Measurements from ENCODE around the gene GGTLC2.
"Not testable (repeated sequence)": the region's sequence is repeated elsewhere in the genome, so short reads cannot be mapped to it uniquely, and the experiment has no call there.

GGTLC2 gene

GRCh38 chr22:22642255-22642654 lies 2.2 kb upstream of the GGTLC2 start:
- not testable (repeated sequence) for DNase-seq

GRCh38 chr22:22645969-22646368 lies 1.6 kb downstream of the GGTLC2 start:
- not testable (repeated sequence) for DNase-seq

- DNase-seq = not testable (repeated sequence)
Observed at GRCh38 chr22:22647952-22648351, 3.5 kb downstream of the GGTLC2 start.

GRCh38 chr22:22648863-22649536 lies 4.6 kb downstream of the GGTLC2 start:
- not testable (repeated sequence) for DNase-seq

- DNase-seq = not testable (repeated sequence)
Observed at GRCh38 chr22:22649761-22650160, 5.3 kb downstream of the GGTLC2 start.

GRCh38 chr22:22650398-22650797 lies 6.0 kb downstream of the GGTLC2 start:
- DNase-seq = not testable (repeated sequence)

GRCh38 chr22:22650803-22651515 lies 6.5 kb downstream of the GGTLC2 start:
- DNase-seq = not testable (repeated sequence)

- not testable (repeated sequence) for DNase-seq
Observed at GRCh38 chr22:22651593-22651992, 7.2 kb downstream of the GGTLC2 start.

GRCh38 chr22:22652102-22652501 lies 7.7 kb downstream of the GGTLC2 start:
- DNase-seq = peak; percentile 32

- peak; percentile 44 for DNase-seq
Observed at GRCh38 chr22:22652573-22652972, 8.2 kb downstream of the GGTLC2 start.

- DNase-seq = peak; percentile 41
Observed at GRCh38 chr22:22653677-22654381, 9.4 kb downstream of the GGTLC2 start.

- DNase-seq = no peak
Observed at GRCh38 chr22:22655452-22656290, 11.3 kb downstream of the GGTLC2 start.

- no peak for DNase-seq
Observed at GRCh38 chr22:22657712-22658111, 13.3 kb downstream of the GGTLC2 start.

- DNase-seq = no peak
Observed at GRCh38 chr22:22661275-22661674, 16.9 kb downstream of the GGTLC2 start.

- DNase-seq = no peak
Observed at GRCh38 chr22:22662095-22662494, 17.7 kb downstream of the GGTLC2 start.

GRCh38 chr22:22663861-22664800 lies 19.7 kb downstream of the GGTLC2 start:
- no peak for DNase-seq

GRCh38 chr22:22666307-22667091 lies 22.1 kb downstream of the GGTLC2 start:
- no peak for DNase-seq

- DNase-seq = no peak
Observed at GRCh38 chr22:22667966-22668880, 23.8 kb downstream of the GGTLC2 start.

- DNase-seq = no peak
Observed at GRCh38 chr22:22669093-22669492, 24.7 kb downstream of the GGTLC2 start.

Measured in activated CD8-positive, alpha-beta memory T cell treated with anti-CD3 and anti-CD28 coated beads for 24 hours (primary cell).